ENCODE results near the gene SLC4A4. TPM values are rescaled to one million over a fixed set of nuclear protein-coding genes. Genes with fewer than 3 reads are reported as not detected.

SLC4A4 gene
- polyA plus RNA-seq, 1 donor (not counting 4 experiments of a cell fraction or from before 2014, with no cell fraction given): 0.29 TPM

- Histone ChIP-seq H3K9me1 (ENCODE audit: control insufficient read depth, extremely low read depth, insufficient read depth, low read length) (no peaks in the 10 kb centered on the region), H3K4me2 (ENCODE audit: control insufficient read depth, extremely low read depth, insufficient read depth, low read depth, low read length) (no peak overlapping the region), H3K79me2 (ENCODE audit: control insufficient read depth, insufficient read depth, low read length) (no peaks in the 10 kb centered on the region), H3K36me3 (ENCODE audit: control insufficient read depth in 2 of 2, extremely low read depth in 1 of 2, insufficient read depth in 2 of 2, low read length in 2 of 2) (no peaks in the 10 kb centered on the region), H3K27ac (ENCODE audit: control insufficient read depth, insufficient read depth, low read length) (no peak overlapping the region), H4K20me1 (ENCODE audit: control insufficient read depth, extremely low read depth, insufficient read depth, low read length) (no peaks in the 10 kb centered on the region), H3K27me3 (ENCODE audit: control insufficient read depth, extremely low read depth, insufficient read depth, low read length) (no peaks in the 10 kb centered on the region), H2AFZ (ENCODE audit: control insufficient read depth, low read length) (no peak overlapping the region), H3K9ac (ENCODE audit: control insufficient read depth, extremely low read depth, insufficient read depth, low read length) (no peak overlapping the region), H3K4me3 (ENCODE audit: control insufficient read depth in 2 of 3, extremely low read depth in 1 of 3, insufficient read depth in 2 of 3, low read depth in 1 of 3, low read length in 3 of 3) (no peak overlapping the region), H3K4me1 (ENCODE audit: control insufficient read depth, extremely low read depth, insufficient read depth, low read length) (no peaks in the 10 kb centered on the region), H3K9me3 (ENCODE audit: control insufficient read depth, low read depth, low read length) (no peaks in the 10 kb centered on the region)
- dilution Hi-C loops (cut with MboI; ENCODE audit: extremely low pct_ligation_motif_present, low sequenced_read_pairs): no loop called here
- FAIRE-seq: no peak
- no peak for TF ChIP-seq CTCF (optimal IDR thresholded peaks at IDR 0.05 in 1 of 3, IDR thresholded peaks at IDR 0.05 in 1 of 3, conservative IDR thresholded peaks at IDR 0.05 in 1 of 3; ENCODE audit: extremely low read depth in 1 of 3, insufficient read depth in 2 of 3, low read length in 3 of 3)
- no peak for DNase-seq (ENCODE audit: low read depth, low spot score)
Measured at GRCh38 chr4:71599578-71599977, 260.8 kb downstream of the SLC4A4 start.

DNA sequence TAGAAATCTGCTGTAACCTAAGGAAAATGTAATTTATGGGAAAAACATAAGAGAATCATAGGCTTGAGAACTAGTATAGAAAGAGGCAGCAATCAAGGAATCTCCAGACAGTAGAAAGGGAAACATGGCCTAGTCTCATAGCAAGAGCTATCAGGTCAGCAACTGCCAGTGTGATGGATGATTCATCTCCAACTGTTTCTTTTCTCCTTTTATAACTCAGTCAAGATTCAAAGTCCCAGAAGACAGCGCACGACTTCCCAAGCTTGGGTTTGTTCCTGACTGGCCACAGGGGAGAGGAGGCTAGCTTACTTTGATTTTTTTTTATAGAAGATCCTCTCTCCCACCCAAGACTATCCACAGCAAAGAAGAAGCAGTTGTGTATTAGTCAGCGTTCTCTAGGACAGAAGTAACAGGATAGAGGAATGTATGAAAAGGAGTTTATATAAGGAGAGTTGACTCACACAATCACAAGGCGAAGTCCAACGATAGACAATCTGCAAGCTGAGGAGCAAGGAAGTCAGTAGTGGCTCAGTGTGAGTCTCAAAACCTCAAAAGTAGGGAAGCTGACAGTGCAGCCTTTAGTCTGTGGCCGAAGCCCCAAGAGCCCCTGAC is 263.6 kb downstream of the SLC4A4 start:
- Histone ChIP-seq H4K20me1 (ENCODE audit: control insufficient read depth, extremely low read depth, insufficient read depth, low read length) (no peaks in the 10 kb centered on the region), H3K4me3 (ENCODE audit: control insufficient read depth in 2 of 3, extremely low read depth in 1 of 3, insufficient read depth in 2 of 3, low read depth in 1 of 3, low read length in 3 of 3) (no peak overlapping the region), H3K27ac (ENCODE audit: control insufficient read depth, insufficient read depth, low read length) (no peak overlapping the region), H3K79me2 (ENCODE audit: control insufficient read depth, insufficient read depth, low read length) (no peaks in the 10 kb centered on the region), H3K9me1 (ENCODE audit: control insufficient read depth, extremely low read depth, insufficient read depth, low read length) (no peaks in the 10 kb centered on the region), H3K9ac (ENCODE audit: control insufficient read depth, extremely low read depth, insufficient read depth, low read length) (no peak overlapping the region), H3K36me3 (ENCODE audit: control insufficient read depth in 2 of 2, extremely low read depth in 1 of 2, insufficient read depth in 2 of 2, low read length in 2 of 2) (no peaks in the 10 kb centered on the region), H3K9me3 (ENCODE audit: control insufficient read depth, low read depth, low read length) (no peaks in the 10 kb centered on the region), H3K27me3 (ENCODE audit: control insufficient read depth, extremely low read depth, insufficient read depth, low read length) (no peaks in the 10 kb centered on the region), H3K4me2 (ENCODE audit: control insufficient read depth, extremely low read depth, insufficient read depth, low read depth, low read length) (no peak overlapping the region), H2AFZ (ENCODE audit: control insufficient read depth, low read length) (no peak overlapping the region), H3K4me1 (ENCODE audit: control insufficient read depth, extremely low read depth, insufficient read depth, low read length) (no peaks in the 10 kb centered on the region)
- DNase-seq (ENCODE audit: low read depth, low spot score) (no peak), FAIRE-seq (no peak)
- dilution Hi-C loops (cut with MboI; ENCODE audit: extremely low pct_ligation_motif_present, low sequenced_read_pairs): no loop called here
- TF ChIP-seq EZH2 (IDR thresholded peaks at IDR 0.05; ENCODE audit: low read length) (no peak), CTCF (optimal IDR thresholded peaks at IDR 0.05 in 1 of 3, IDR thresholded peaks at IDR 0.05 in 1 of 3, conservative IDR thresholded peaks at IDR 0.05 in 1 of 3; ENCODE audit: extremely low read depth in 1 of 3, insufficient read depth in 2 of 3, low read length in 3 of 3) (no peak)
